ENCODE results near the gene CTXND1.

The CTXND1 gene

GRCh38 chr15:80270472-80270871 is 18.5 kb upstream of the CTXND1 start:
- DNase-seq (ENCODE audit: low spot score): no peak
- TF ChIP-seq CTCF (IDR thresholded peaks at IDR 0.05; ENCODE audit: extremely low read depth, missing control alignments): no peak

GRCh38 chr15:80268101-80268500 is 16.1 kb upstream of the CTXND1 start:
- no peak for TF ChIP-seq CTCF (IDR thresholded peaks at IDR 0.05; ENCODE audit: extremely low read depth, missing control alignments)
- DNase-seq (ENCODE audit: low spot score): no peak

- TF ChIP-seq CTCF (IDR thresholded peaks at IDR 0.05; ENCODE audit: extremely low read depth, missing control alignments): no peak
These were observed 15.6 kb upstream of the CTXND1 start for GRCh38 chr15:80267658-80268057.

GRCh38 chr15:80266745-80267144 is 14.7 kb upstream of the CTXND1 start:
- TF ChIP-seq CTCF (IDR thresholded peaks at IDR 0.05; ENCODE audit: extremely low read depth, missing control alignments): no peak
- DNase-seq (ENCODE audit: low spot score): no peak

More at GRCh38 chr15:80267658-80268057, 15.6 kb upstream of the CTXND1 start:
- no peak for DNase-seq (ENCODE audit: low spot score)

- TF ChIP-seq CTCF (IDR thresholded peaks at IDR 0.05; ENCODE audit: extremely low read depth, missing control alignments): no peak
- no peak for DNase-seq (ENCODE audit: low spot score)
These were observed 14.1 kb upstream of the CTXND1 start for GRCh38 chr15:80266113-80266512.

GRCh38 chr15:80265021-80265420 is 13.0 kb upstream of the CTXND1 start:
- no peak for TF ChIP-seq CTCF (IDR thresholded peaks at IDR 0.05; ENCODE audit: extremely low read depth, missing control alignments)
- no peak for DNase-seq (ENCODE audit: low spot score)

- no peak for DNase-seq (ENCODE audit: low spot score)
- no peak for TF ChIP-seq CTCF (IDR thresholded peaks at IDR 0.05; ENCODE audit: extremely low read depth, missing control alignments)
These were observed 12.0 kb upstream of the CTXND1 start for GRCh38 chr15:80264031-80264430.

All from GM20000 (cell line).